Activated CD4-positive, alpha-beta T cell treated with anti-CD3 and anti-CD28 coated beads, Interleukin-2, amount 50 U/mL, for 48 hours (primary cell): Measurements from ENCODE around the gene SHOX.
"Not testable (repeated sequence)": the region's sequence is repeated elsewhere in the genome, so short reads cannot be mapped to it uniquely, and the experiment has no call there.

Experiments
- DNase-seq, 2 experiments: peaks; one replicate each; pipeline ENCODE4 v3.0.0-alpha.2; 2020

Gene SHOX

DNA sequence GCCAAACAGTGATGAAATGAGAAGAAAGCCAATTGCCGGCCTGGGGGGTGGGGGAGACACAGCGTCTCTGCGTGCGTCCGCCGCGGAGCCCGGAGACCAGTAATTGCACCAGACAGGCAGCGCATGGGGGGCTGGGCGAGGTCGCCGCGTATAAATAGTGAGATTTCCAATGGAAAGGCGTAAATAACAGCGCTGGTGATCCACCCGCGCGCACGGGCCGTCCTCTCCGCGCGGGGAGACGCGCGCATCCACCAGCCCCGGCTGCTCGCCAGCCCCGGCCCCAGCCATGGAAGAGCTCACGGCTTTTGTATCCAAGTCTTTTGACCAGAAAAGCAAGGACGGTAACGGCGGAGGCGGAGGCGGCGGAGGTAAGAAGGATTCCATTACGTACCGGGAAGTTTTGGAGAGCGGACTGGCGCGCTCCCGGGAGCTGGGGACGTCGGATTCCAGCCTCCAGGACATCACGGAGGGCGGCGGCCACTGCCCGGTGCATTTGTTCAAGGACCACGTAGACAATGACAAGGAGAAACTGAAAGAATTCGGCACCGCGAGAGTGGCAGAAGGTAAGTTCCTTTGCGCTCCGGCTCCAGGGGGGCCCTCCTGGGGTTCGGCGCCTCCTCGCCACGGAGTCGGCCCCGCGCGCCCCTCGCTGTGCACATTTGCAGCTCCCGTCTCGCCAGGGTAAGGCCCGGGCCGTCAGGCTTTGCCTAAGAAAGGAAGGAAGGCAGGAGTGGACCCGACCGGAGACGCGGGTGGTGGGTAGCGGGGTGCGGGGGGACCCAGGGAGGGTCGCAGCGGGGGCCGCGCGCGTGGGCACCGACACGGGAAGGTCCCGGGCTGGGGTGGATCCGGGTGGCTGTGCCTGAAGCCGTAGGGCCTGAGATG, at the start of gene SHOX:
SHOX (plus strand) TSS at position 180 of the 885 bp plus-strand sequence; CDS start at position 287, 107 bp downstream.
- DNase-seq = no peak

- no peak for DNase-seq
These were observed 49.5 kb upstream of the SHOX start for GRCh38 chrX:581066-581465.

DNA sequence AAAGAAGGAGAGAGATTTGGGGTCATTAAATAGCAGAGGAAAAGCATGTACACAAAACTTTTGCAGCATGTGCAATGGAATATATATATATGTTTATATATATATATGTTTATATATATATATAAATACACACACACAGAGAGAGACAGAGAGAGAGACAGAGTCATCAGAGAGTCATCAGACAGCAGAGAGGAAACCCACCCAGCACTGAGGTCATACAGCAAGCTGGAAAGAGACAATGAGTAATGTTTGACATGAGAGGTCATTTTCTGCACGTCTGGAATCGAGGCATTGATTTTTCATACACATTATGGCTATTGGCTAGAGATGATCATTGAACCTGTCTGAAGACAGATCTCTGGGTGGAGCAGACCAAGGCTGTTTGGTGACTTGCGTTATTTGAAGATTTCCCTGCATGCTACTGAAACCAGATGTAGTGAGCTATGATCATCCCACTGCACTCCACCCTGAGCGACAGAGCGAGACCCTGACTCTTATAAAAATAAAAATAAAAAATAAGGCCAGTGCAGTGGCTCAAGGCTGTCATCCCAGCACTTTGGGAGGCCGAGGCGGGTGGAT, 48.8 kb upstream of the SHOX start:
- no peak for DNase-seq

GRCh38 chrX:584572-584971, 46.0 kb upstream of the SHOX start:
- no peak for DNase-seq

DNA sequence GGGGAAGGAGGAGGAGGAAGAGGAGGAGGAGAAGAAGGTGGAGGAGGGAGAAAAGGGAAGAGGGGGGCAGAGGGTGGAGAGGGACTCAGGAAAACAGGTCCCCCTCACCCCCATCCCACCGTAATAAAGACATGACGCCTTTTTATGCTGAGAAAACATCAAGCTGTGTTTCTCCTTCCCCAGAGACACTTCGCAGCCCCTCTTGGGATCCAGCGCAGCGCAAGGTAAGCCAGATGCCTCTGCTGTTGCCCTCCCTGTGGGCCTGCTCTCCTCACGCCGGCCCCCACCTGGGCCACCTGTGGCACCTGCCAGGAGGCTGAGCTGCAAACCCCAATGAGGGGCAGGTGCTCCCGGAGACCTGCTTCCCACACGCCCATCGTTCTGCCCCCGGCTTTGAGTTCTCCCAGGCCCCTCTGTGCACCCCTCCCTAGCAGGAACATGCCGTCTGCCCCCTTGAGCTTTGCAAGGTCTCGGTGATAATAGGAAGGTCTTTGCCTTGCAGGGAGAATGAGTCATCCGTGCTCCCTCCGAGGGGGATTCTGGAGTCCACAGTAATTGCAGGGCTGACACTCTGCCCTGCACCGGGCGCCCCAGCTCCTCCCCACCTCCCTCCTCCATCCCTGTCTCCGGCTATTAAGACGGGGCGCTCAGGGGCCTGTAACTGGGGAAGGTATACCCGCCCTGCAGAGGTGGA, 45.3 kb upstream of the SHOX start:
- no peak for DNase-seq

DNA sequence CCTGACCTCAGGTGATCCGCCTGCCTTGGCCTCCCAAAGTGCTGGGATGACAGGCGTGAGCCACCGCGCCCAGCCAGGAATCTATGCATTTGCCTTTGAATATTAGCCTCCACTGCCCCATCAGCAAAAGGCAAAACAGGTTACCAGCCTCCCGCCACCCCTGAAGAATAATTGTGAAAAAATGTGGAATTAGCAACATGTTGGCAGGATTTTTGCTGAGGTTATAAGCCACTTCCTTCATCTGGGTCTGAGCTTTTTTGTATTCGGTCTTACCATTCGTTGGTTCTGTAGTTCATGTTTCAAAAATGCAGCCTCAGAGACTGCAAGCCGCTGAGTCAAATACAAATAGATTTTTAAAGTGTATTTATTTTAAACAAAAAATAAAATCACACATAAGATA, 44.2 kb upstream of the SHOX start:
- no peak for DNase-seq

DNA sequence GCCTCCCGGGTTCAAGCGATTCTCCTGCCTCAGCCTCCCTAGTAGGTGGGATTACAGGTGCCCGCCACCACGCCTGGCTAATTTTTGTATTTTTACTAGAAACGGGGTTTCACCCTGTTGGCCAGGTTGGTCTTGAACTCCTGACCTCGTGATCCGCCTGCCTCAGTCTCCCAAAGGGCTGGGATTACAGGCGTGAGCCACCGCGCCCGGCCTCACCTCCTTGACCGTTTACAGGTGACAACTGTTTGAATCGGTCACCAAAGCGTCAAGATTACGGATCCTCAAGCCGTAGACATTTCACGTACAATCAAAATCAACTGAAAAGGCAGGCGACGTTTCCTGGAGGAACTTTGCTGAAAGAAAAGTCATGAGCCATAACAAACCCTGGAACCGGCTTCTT, 41.3 kb upstream of the SHOX start:
- not testable (repeated sequence) for DNase-seq

DNA sequence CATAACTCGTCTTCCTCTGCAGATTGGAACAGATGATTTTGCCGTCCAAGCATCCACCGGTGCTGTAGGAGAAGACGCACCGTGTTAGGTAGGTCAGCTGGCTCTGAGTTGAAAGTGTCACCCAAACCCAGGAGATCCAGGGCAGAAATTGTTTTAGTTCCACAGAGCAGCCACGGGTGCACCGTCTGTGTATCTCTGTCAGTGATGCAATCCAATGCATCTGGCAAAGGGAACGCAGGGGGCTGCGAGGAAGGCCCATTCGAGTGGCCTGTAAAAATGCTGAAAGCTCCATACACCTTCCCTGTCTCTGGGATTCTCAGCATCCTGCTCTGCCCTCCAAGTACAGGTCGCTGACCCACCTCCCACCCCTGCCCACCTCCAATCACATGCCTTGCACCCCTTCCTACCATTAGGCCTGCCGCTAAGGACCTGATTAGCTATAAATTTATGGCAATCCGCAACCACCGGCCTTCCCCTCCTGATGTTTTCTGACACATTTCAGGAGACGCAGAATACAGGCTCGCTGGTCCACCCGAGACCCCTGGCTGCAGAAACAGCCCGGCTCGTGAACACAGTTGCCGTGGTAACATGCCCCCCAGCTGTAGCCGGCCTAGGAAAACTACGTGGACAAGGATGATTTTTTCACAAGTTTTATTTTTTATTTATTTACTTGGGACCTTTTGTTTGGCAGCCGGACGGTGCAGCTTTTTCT, 39.7 kb upstream of the SHOX start:
- DNase-seq = no peak

DNA sequence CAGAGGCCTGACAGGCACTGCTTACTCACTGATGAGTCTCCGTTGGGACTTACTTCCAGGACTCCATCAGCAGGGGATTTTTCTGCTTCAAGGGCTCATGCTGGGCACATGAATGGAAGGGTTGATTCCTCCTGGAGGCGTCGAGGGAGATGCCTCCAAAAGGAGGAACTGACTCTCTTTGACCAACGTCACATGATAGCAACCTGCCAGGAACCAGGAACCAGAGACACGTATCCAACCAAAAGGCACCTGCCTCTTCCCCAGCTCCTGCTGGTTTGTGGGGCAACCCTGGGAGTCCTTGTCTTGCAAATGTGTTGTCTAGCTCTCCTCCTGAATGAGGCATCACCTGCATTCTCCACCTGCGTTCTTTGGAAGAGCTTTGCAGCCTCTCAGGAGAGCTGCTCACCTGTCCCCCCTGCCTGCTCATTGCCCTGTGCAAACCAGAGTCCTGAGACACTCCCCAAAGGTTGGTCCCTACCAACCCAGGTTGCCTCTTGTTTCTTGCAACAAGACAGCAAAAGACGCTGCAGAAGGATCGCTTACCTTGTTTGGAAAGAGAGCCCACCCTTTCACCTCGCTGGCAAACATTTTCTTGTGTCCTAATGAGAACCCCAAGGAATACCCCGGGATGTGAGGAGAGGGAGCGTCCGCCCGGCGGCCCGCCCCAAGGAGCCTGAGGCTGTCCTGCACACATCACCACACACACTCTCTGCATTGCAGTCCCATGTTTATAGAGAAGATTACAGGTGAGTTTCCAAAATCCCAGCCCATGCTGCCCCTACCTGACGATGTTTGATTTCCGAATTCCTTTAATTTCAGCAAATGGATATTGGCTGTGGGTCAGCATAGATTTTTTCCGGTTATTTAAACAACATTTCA, 30.5 kb upstream of the SHOX start:
- DNase-seq = no peak

DNA sequence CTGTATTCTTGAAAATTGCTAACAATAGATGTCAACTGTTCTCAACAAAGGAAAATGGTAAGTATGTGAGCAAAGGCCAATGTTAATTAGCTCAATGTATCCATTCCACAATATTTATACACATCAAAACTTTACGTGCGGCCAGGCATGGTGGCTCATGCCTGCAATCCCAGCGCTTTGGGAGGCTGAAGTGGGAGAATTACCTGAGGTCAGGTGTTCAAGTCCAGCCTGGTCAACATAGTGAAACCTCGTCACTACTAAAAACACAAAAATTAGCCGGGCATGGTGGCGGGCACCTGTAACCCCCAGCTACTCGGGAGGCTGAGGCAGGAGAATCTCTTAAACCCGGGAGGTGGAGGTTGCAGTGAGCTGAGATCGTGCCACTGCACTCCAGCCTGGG, 27.6 kb upstream of the SHOX start:
- DNase-seq = not testable (repeated sequence)

- DNase-seq = not testable (repeated sequence)
These were observed 26.0 kb upstream of the SHOX start for GRCh38 chrX:604616-605015.

- DNase-seq = not testable (repeated sequence)
These were observed 22.5 kb upstream of the SHOX start for GRCh38 chrX:608088-608487.

GRCh38 chrX:614136-614535, 16.5 kb upstream of the SHOX start:
- no peak for DNase-seq

- DNase-seq = no peak
These were observed 13.2 kb upstream of the SHOX start for GRCh38 chrX:617401-617800.

DNA sequence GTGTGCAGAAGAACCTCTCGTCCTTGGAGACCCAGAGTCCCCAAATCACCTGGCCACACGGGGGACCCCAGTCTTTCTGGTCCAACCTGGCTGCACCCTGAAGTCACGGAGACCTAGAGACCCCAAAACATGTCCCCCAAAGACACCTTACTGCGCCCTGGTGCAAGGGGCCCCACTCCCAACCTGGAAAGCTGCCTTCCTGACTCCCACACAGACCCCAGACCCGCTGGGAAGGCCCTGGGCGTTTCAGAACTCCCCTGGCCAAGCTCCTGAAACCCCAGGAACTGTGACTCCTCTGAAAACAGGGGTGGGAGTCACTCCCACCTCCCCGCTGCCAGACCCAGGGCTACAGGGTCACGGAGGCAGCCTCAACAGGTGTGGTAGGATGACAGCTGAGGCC, 12.7 kb upstream of the SHOX start:
- DNase-seq = no peak

DNA sequence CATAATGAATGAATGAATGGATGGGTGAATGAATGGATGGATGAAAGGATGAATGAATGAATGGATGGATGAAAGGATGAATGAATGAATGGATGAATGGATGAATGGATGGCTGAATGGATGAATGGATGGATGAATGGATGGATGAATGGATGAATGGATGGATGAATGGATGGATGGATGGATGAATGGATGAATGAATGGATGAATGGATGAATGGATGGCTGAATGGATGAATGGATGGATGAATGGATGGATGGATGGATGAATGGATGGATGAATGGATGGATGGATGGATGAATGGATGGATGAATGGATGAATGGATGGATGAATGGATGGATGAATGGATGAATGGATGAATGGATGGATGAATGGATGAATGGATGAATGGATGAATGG, 12.3 kb upstream of the SHOX start:
- not testable (repeated sequence) for DNase-seq

GRCh38 chrX:618761-619450, 11.7 kb upstream of the SHOX start:
- DNase-seq = no peak

DNA sequence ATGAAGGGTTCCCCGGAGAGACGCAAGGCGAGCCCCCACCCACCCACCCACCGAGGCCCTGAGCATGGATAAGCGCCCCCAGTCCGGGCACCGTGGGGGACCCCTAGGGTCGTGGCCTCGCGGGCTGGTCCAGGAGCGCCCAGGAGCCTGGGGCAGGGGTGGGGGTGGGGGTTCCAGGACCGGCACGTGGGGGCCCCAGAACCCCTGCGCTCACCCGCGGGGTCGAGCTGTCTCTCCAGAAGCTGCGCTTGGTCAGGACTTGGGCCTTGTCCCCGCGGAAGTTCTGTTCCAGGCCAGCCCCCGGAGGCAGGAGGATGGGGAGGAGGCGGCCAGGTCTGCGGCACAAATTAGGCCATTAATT, 11.2 kb upstream of the SHOX start:
- DNase-seq = no peak

DNA sequence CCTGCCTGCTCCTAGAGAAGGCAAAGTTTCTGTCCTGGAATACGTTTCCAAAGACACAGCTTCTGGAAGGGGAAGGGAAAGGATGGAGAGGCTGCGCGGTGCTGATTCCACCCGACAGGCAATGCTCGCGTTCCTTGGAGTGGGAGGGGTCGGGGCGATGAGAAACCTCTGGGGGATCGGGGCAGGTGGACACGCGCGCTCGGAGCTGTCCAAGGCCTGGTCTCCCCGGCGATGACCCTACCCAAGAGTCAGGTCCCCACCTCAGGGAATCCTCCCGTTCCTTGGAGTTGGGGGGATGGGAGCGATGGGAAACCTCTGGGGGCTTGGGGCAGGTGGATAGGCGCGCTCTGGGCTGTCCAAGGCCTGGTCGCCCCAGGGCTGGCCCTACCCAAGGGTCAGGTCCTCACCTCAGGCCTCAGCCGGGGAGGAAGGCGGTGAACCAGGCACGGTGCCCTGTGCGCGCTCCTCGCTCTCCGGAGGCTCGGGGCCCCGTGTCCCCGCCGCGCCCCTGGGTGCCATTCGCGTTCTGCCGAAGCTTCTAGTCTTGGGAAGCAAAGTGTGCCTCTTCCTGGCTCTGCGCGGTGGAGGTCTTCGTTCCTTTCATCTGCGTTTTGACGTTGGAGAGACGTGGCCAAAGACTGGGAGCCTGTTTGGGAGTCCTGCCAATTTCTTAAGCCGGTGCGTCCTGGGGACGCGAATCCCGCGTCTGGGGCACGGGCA, 10.6 kb upstream of the SHOX start:
- no peak for DNase-seq

DNA sequence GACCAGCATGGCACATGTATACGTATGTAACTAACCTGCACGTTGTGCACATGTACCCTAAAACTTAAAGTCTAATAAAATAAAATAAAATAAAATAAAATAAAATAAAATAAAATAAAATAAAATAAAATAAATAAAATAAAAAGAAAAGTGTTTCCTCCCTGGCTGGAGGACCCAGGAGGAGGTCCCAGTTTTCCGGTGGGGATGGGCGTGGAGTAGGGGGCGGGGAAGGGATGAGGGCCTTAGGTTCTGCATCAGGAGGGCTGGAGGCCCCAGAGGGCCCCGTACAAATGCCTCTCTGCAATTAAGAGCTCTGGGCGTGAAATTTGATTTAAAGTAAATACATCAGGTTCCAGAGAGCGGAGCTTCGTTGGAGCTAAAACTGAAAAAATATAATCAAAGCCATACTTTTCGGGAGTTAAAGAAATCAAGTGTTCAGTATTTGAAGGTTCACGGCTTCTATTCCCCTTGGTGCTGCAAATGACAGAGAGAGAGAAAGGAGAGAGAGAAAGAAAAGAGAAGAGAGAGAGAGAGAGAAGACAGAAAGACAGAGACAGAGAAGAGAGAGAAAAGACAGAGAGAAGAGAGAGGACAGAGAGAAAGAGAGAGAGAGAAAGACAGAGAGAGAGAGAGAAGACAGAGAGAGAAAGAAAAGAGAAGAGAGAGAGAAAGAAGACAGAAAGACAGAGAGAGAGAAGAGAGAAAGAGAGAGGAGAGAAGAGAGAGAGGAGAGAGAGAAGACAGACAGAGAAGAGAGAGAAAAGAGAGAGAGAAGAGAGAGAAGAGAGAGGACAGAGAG, 8.7 kb upstream of the SHOX start:
- DNase-seq = no peak
